Liver (tissue), 9 donors: ENCODE measurements around the gene SLC19A2. TPM values are rescaled to one million over a fixed set of nuclear protein-coding genes. Genes with fewer than 3 reads are reported as not detected.

Experiments
- DNase-seq: peaks from one replicate; pipeline ENCODE4 v3.0.0-alpha.2; 2017; ENCODE audit warnings: low spot score
- H3K27ac ChIP-seq, 2 donors: one replicate each; pipeline ENCODE4 v1.7.0; 2013; ENCODE audit warnings: inconsistent platforms in 2 of 2, low read length in 2 of 2, control low read depth in 1 of 2, low read depth in 1 of 2, mild to moderate bottlenecking in 1 of 2
- H3K27me3 ChIP-seq, 4 donors: one replicate each; pipeline versions ENCODE4 v1.6.1 to v1.7.0; 2013; ENCODE audit warnings: low read length in 3 of 4, inconsistent platforms in 1 of 4, mild to moderate bottlenecking in 1 of 4, moderate library complexity in 1 of 4; ENCODE audit not compliant: control insufficient read depth in 4 of 4, insufficient read depth in 4 of 4
- H3K36me3 ChIP-seq, 4 donors: one replicate each; pipeline versions ENCODE4 v1.6.1 to v1.7.0; 2013; ENCODE audit warnings: low read length in 3 of 4, mild to moderate bottlenecking in 3 of 4, low read depth in 1 of 4, moderate library complexity in 1 of 4; ENCODE audit not compliant: control insufficient read depth in 4 of 4, insufficient read depth in 3 of 4
- H3K4me1 ChIP-seq, 4 donors: one replicate each; pipeline versions ENCODE4 v1.6.1 to v1.7.0; 2013; ENCODE audit warnings: low read length in 3 of 4, mild to moderate bottlenecking in 3 of 4, moderate library complexity in 1 of 4; ENCODE audit not compliant: control insufficient read depth in 4 of 4, insufficient read depth in 4 of 4
- H3K4me3 ChIP-seq, 3 donors: one replicate each; pipeline versions ENCODE4 v1.6.1 to v1.7.0; 2013; ENCODE audit warnings: low read length in 3 of 3, control low read depth in 1 of 3, low read depth in 1 of 3, mild to moderate bottlenecking in 1 of 3
- H3K9ac ChIP-seq, 2 donors: one replicate each; pipeline ENCODE4 v1.7.0; 2013; ENCODE audit warnings: low read length in 2 of 2, mild to moderate bottlenecking in 2 of 2, moderate library complexity in 2 of 2, control low read depth in 1 of 2, low read depth in 1 of 2
- H3K9me3 ChIP-seq, 4 donors: one replicate each; pipeline versions ENCODE4 v1.6.1 to v1.7.0; 2013; ENCODE audit warnings: low read length in 3 of 4; ENCODE audit not compliant: control insufficient read depth in 4 of 4
- ATF3 ChIP-seq: IDR thresholded peaks from 2 replicates; pipeline ENCODE4 v1.6.1; 2016; ENCODE audit warnings: antibody characterized with exemption
- EGR1 ChIP-seq, 2 donors: IDR thresholded peaks; 2 replicates each; pipeline ENCODE4 v1.6.1; 2016 to 2018; ENCODE audit warnings: antibody characterized with exemption in 2 of 2, low read depth in 2 of 2
- FOXA1 ChIP-seq: IDR thresholded peaks from 2 replicates; pipeline ENCODE4 v1.6.1; 2016; ENCODE audit warnings: antibody characterized with exemption
- FOXA2 ChIP-seq: IDR thresholded peaks from 2 replicates; pipeline ENCODE4 v1.6.1; 2016; ENCODE audit warnings: antibody characterized with exemption
- GABPA ChIP-seq, 2 donors: IDR thresholded peaks in 1 of 2; conservative IDR thresholded peaks in 1 of 2; 2 replicates each; pipeline ENCODE4 v1.6.1; 2016; ENCODE audit warnings: antibody characterized with exemption in 2 of 2, mild to moderate bottlenecking in 1 of 2, moderate library complexity in 1 of 2
- HNF4A ChIP-seq, 2 donors: conservative IDR thresholded peaks; 2 replicates each; pipeline ENCODE4 v1.6.1; 2016; ENCODE audit warnings: antibody characterized with exemption in 2 of 2, mild to moderate bottlenecking in 2 of 2
- HNF4G ChIP-seq: IDR thresholded peaks from 2 replicates; pipeline ENCODE4 v1.6.1; 2016; ENCODE audit warnings: antibody characterized with exemption
- JUND ChIP-seq, 2 donors: IDR thresholded peaks; 2 replicates each; pipeline ENCODE4 v1.6.1; 2016; ENCODE audit warnings: antibody characterized with exemption in 2 of 2
- NR2F2 ChIP-seq: IDR thresholded peaks from 2 replicates; pipeline ENCODE4 v1.6.1; 2016; ENCODE audit warnings: antibody characterized with exemption
- RAD21 ChIP-seq, 2 donors: IDR thresholded peaks; 2 replicates each; pipeline ENCODE4 v1.6.1; 2016; ENCODE audit warnings: antibody characterized with exemption in 2 of 2, mild to moderate bottlenecking in 2 of 2
- REST ChIP-seq: IDR thresholded peaks from 2 replicates; pipeline ENCODE4 v1.6.1; 2016; ENCODE audit warnings: antibody characterized with exemption, mild to moderate bottlenecking
- RXRA ChIP-seq, 2 donors: IDR thresholded peaks; 2 replicates each; pipeline ENCODE4 v1.6.1; 2017 to 2018; ENCODE audit warnings: antibody characterized with exemption in 2 of 2, mild to moderate bottlenecking in 1 of 2
- SP1 ChIP-seq: IDR thresholded peaks from 2 replicates; pipeline ENCODE4 v1.6.1; 2018; ENCODE audit warnings: antibody characterized with exemption, mild to moderate bottlenecking
- TAF1 ChIP-seq: conservative IDR thresholded peaks from 2 replicates; pipeline ENCODE4 v1.6.1; 2016; ENCODE audit warnings: antibody characterized with exemption, mild to moderate bottlenecking
- YY1 ChIP-seq: IDR thresholded peaks from 2 replicates; pipeline ENCODE4 v1.6.1; 2016; ENCODE audit warnings: antibody characterized with exemption, mild to moderate bottlenecking
- ZBTB33 ChIP-seq: IDR thresholded peaks from 2 replicates; pipeline ENCODE4 v1.6.1; 2016; ENCODE audit warnings: antibody characterized with exemption
- WGBS: extraction: QIAGEN DNeasy Blood & Tissue Kit; methylation state at CpG from one replicate; pipeline ENCODE4 v1.1.7; 2013; 5-methylcytosine and 5-hydroxymethylcytosine counted together
- polyA plus RNA-seq, 2 donors: library from polyadenylated mRNA; stranded (reverse) in 1 of 2; unstranded in 1 of 2; fragments of 200-250 nt in 1 of 2; fragments of >200 nt in 1 of 2; fragmentation: Nextera tagmentation in 1 of 2; extraction: Ambion mirVana in 1 of 2; gene quantifications; one replicate each; pipeline versions ENCODE4 v1.2.1 to v1.2.3, GENCODE V29; 2013 to 2015
- total RNA-seq, 2 donors: library from RNA; depleted of rRNA; stranded (reverse); fragments of >200 nt; gene quantifications; one replicate each; pipeline ENCODE4 v1.2.3, GENCODE V29; 2014
- TF ChIP-seq, protein P1 (sequence below): fragments of 150-350 bp; IDR thresholded peaks from 2 replicates; pipeline ENCODE4 v1.5.1; 2017; ENCODE audit warnings: improper control_type of control experiment, low read depth, low read length; ENCODE audit not compliant: missing input control
- TF ChIP-seq, protein P2 (sequence below): IDR thresholded peaks from 2 replicates; pipeline ENCODE4 v1.6.1; 2016; ENCODE audit warnings: antibody characterized with exemption
- donor health status: healthy.
- donor health status: healthy.
- donor health status: healthy.
- donor health status: healthy.
- donor health status: healthy.

Gene SLC19A2
- total and polyA plus RNA-seq, 4 donors = 4.8 to 18.7 (median 9.8) TPM

DNA sequence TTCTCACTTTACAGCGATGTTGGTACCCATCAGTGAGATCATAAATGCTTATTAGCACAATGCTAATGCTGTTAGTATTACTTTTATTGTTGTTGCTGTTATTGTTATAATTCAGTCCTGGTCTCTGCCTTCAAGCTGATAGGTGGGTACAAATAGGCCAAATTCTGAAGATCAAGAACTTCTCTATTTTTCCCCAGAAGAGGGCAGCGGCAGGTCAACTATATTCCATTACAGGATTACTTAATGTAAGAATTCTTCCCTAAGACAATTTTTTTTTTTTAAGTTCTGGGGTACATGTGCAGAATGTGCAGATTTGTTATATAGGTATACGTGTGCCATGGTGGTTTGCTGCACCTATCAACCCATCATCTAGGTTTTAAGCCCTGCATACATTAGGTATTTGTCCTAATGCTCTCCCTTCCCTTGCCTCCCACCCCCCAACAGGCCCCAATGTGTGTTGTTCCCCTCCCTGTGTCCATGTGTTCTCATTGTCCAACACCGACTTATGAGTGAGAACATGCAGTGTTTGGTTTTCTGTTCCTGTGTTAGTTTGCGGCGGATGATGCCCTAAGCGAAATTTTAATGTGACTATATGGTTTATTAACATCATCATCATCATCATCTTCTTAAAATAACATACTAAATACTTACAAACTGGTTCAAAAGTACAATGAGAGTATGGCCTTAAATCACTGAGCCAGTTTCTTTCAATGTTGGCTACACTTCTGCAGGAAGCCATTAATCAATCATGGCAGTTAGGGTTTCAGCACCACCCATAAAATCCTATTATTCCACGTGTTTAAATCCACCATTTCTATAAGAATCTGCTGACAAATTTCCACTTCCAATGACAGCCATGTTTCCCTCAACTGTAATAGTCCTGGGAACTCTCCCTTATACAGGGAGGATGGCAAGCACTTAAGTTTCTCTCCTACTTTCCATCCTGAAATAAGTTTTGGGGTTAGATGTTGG is 19.2 kb downstream of the SLC19A2 start:
- Histone ChIP-seq H3K36me3 (peaks cover 3 to 16% (median 14%) of the 10 kb centered on the region in 4 donors), H3K4me3 (no peak overlapping the region), H3K9ac (no peak overlapping the region), H3K9me3 (no peaks in the 10 kb centered on the region), H3K4me1 (no peaks in the 10 kb centered on the region), H3K27ac (no peak overlapping the region), H3K27me3 (no peaks in the 10 kb centered on the region)
- DNase-seq = no peak
- WGBS = 78% methylated on average over 8 of the region's 8 CpGs
- TF ChIP-seq YY1 = no peak
- TF ChIP-seq HNF4A (conservative IDR thresholded peaks at IDR 0.05) = peak in 1 of 2 donors; percentile 10
- TF ChIP-seq RAD21 (IDR thresholded peaks at IDR 0.05) = peak; percentile 71 to 75
- TF ChIP-seq, protein P1, sequence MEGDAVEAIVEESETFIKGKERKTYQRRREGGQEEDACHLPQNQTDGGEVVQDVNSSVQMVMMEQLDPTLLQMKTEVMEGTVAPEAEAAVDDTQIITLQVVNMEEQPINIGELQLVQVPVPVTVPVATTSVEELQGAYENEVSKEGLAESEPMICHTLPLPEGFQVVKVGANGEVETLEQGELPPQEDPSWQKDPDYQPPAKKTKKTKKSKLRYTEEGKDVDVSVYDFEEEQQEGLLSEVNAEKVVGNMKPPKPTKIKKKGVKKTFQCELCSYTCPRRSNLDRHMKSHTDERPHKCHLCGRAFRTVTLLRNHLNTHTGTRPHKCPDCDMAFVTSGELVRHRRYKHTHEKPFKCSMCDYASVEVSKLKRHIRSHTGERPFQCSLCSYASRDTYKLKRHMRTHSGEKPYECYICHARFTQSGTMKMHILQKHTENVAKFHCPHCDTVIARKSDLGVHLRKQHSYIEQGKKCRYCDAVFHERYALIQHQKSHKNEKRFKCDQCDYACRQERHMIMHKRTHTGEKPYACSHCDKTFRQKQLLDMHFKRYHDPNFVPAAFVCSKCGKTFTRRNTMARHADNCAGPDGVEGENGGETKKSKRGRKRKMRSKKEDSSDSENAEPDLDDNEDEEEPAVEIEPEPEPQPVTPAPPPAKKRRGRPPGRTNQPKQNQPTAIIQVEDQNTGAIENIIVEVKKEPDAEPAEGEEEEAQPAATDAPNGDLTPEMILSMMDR = peak; percentile 35

GRCh38 chr1:169465281-169465680 is 20.5 kb downstream of the SLC19A2 start:
- no peak for TF ChIP-seq TAF1
- TF ChIP-seq RAD21 (IDR thresholded peaks at IDR 0.05) = no peak
- TF ChIP-seq FOXA1 = no peak
- TF ChIP-seq, protein P2, sequence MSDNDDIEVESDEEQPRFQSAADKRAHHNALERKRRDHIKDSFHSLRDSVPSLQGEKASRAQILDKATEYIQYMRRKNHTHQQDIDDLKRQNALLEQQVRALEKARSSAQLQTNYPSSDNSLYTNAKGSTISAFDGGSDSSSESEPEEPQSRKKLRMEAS = no peak
- no peak for TF ChIP-seq HNF4G
- TF ChIP-seq YY1 = no peak
- no peak for TF ChIP-seq FOXA2
- no peak for TF ChIP-seq SP1
- TF ChIP-seq ZBTB33 = no peak
- TF ChIP-seq, protein P1 = no peak
- no peak for TF ChIP-seq EGR1 (IDR thresholded peaks at IDR 0.05; ENCODE audit: low read depth in 2 of 2)
- TF ChIP-seq GABPA (IDR thresholded peaks at IDR 0.05 in 1 of 2, conservative IDR thresholded peaks at IDR 0.05 in 1 of 2) = no peak
- no peak for TF ChIP-seq JUND (IDR thresholded peaks at IDR 0.05)
- no peak for TF ChIP-seq NR2F2
- no peak for TF ChIP-seq REST
- no peak for TF ChIP-seq ATF3
- TF ChIP-seq RXRA (IDR thresholded peaks at IDR 0.05) = no peak
- no peak for TF ChIP-seq HNF4A (conservative IDR thresholded peaks at IDR 0.05)
- Histone ChIP-seq H3K27me3 (no peaks in the 10 kb centered on the region), H3K27ac (no peak overlapping the region), H3K36me3 (peaks cover 3 to 16% (median 14%) of the 10 kb centered on the region in 4 donors), H3K9me3 (no peaks in the 10 kb centered on the region), H3K9ac (no peak overlapping the region), H3K4me1 (peaks cover 0 to 12% (median 5%) of the 10 kb centered on the region in 4 donors), H3K4me3 (no peak overlapping the region)
- DNase-seq = no peak
